HL-60 (cell line): ENCODE results near the gene HDGFL2.

ENCODE experiments used
- SPI1 ChIP-seq: IDR thresholded peaks from 2 replicates; pipeline ENCODE4 v1.6.1; 2012; ENCODE audit warnings: low read depth, mild to moderate bottlenecking, borderline replicate concordance
- TF ChIP-seq, protein P1 (sequence below): IDR thresholded peaks from one replicate; pipeline ENCODE4 v1.5.1; 2011; ENCODE audit warnings: low read length, control low read depth, inconsistent platforms; ENCODE audit not compliant: insufficient read depth
- TF ChIP-seq, protein P2 (sequence below): IDR thresholded peaks from 2 replicates; pipeline ENCODE4 v1.6.1; 2012; ENCODE audit warnings: low read depth; ENCODE audit not compliant: insufficient replicate concordance

DNA sequence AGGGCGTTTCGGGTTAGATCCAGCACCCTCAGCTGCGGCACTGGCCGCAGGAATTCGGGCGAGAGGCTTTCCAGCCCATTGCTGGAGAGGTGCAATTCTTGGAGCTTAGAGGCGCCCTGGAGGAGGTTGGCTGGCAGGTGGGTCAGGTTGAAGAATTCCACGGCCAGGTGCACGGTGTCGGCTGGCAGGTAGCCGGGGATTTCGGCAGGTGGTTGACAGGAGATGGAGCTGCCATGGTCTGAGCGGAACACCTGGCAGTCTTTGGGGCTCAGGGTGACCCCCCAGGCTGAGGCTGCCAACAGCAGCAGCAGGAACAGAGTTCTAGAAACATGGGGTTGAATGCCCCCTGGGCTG lies 66.5 kb downstream of the HDGFL2 start:
- no peak for TF ChIP-seq SPI1
- TF ChIP-seq, protein P1, sequence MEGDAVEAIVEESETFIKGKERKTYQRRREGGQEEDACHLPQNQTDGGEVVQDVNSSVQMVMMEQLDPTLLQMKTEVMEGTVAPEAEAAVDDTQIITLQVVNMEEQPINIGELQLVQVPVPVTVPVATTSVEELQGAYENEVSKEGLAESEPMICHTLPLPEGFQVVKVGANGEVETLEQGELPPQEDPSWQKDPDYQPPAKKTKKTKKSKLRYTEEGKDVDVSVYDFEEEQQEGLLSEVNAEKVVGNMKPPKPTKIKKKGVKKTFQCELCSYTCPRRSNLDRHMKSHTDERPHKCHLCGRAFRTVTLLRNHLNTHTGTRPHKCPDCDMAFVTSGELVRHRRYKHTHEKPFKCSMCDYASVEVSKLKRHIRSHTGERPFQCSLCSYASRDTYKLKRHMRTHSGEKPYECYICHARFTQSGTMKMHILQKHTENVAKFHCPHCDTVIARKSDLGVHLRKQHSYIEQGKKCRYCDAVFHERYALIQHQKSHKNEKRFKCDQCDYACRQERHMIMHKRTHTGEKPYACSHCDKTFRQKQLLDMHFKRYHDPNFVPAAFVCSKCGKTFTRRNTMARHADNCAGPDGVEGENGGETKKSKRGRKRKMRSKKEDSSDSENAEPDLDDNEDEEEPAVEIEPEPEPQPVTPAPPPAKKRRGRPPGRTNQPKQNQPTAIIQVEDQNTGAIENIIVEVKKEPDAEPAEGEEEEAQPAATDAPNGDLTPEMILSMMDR: no peak
- TF ChIP-seq, protein P2, sequence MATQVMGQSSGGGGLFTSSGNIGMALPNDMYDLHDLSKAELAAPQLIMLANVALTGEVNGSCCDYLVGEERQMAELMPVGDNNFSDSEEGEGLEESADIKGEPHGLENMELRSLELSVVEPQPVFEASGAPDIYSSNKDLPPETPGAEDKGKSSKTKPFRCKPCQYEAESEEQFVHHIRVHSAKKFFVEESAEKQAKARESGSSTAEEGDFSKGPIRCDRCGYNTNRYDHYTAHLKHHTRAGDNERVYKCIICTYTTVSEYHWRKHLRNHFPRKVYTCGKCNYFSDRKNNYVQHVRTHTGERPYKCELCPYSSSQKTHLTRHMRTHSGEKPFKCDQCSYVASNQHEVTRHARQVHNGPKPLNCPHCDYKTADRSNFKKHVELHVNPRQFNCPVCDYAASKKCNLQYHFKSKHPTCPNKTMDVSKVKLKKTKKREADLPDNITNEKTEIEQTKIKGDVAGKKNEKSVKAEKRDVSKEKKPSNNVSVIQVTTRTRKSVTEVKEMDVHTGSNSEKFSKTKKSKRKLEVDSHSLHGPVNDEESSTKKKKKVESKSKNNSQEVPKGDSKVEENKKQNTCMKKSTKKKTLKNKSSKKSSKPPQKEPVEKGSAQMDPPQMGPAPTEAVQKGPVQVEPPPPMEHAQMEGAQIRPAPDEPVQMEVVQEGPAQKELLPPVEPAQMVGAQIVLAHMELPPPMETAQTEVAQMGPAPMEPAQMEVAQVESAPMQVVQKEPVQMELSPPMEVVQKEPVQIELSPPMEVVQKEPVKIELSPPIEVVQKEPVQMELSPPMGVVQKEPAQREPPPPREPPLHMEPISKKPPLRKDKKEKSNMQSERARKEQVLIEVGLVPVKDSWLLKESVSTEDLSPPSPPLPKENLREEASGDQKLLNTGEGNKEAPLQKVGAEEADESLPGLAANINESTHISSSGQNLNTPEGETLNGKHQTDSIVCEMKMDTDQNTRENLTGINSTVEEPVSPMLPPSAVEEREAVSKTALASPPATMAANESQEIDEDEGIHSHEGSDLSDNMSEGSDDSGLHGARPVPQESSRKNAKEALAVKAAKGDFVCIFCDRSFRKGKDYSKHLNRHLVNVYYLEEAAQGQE: no peak
